Brain microvascular endothelial cell (primary cell): ENCODE measurements around the gene NUFIP1.
"Not testable (repeated sequence)": the region's sequence is repeated elsewhere in the genome, so short reads cannot be mapped to it uniquely, and the experiment has no call there.

Source experiments
- DNase-seq: peaks from one replicate; pipeline ENCODE4 v3.0.0-alpha.2; 2020
- H3K27ac ChIP-seq: fragments of 250-450 bp; sonication (Bioruptor Pico); 2 replicates; pipeline ENCODE4 v1.5.1; 2020; ENCODE audit warnings: mild to moderate bottlenecking, moderate library complexity
- H3K27me3 ChIP-seq: fragments of 250-450 bp; sonication (Bioruptor Pico); replicated peaks from 2 replicates; pipeline ENCODE4 v1.5.1; 2020; ENCODE audit warnings: mild to moderate bottlenecking
- H3K36me3 ChIP-seq: fragments of 250-450 bp; sonication (Bioruptor Pico); replicated peaks from 2 replicates; pipeline ENCODE4 v1.5.1; 2020; ENCODE audit warnings: mild to moderate bottlenecking
- H3K4me3 ChIP-seq: 2 replicates; pipeline ENCODE4 v1.5.1; 2011; ENCODE audit warnings: low read depth, mild to moderate bottlenecking, control low read depth, low read length, moderate library complexity
- CTCF ChIP-seq: IDR thresholded peaks from 2 replicates; pipeline ENCODE4 v1.5.1; 2011; ENCODE audit warnings: low read depth, mild to moderate bottlenecking, moderate library complexity, low read length, control low read depth, inconsistent platforms; ENCODE audit errors: missing control alignments
- in situ Hi-C: cut with HindIII; loops from 2 replicates; pipeline ENCODE4 v1.10.0; 2017; ENCODE audit warnings: low sequenced_read_pairs, low pct_ligation_motif_present

NUFIP1 gene

GRCh38 chr13:44906230-44906629, 83.0 kb downstream of the NUFIP1 start:
- no peaks in the 10 kb centered on the region for H3K27me3 ChIP-seq
- DNase-seq: no peak
- H3K27ac ChIP-seq: no peak overlapping the region
- H3K36me3 ChIP-seq: no peaks in the 10 kb centered on the region
- H3K4me3 ChIP-seq: no peak overlapping the region
- in situ Hi-C loops: no loop called here
- TF ChIP-seq CTCF: no peak

GRCh38 chr13:44905556-44905955, 83.7 kb downstream of the NUFIP1 start:
- in situ Hi-C loops: no loop called here
- H3K4me3 ChIP-seq: no peak overlapping the region
- TF ChIP-seq CTCF: no peak

GRCh38 chr13:44904967-44905366, 84.3 kb downstream of the NUFIP1 start:
- Histone ChIP-seq H3K27ac (peak overlapping the region; percentile 65), H3K27me3 (no peaks in the 10 kb centered on the region), H3K4me3 (no peak overlapping the region), H3K36me3 (no peaks in the 10 kb centered on the region)
- DNase-seq: peak; percentile 97
- in situ Hi-C loops: no loop called here
- TF ChIP-seq CTCF: no peak

More at GRCh38 chr13:44905556-44905955, 83.7 kb downstream of the NUFIP1 start:
- Histone ChIP-seq H3K27me3 (no peaks in the 10 kb centered on the region), H3K27ac (peak overlapping the region; percentile 65), H3K36me3 (no peaks in the 10 kb centered on the region)
- DNase-seq: no peak

- TF ChIP-seq CTCF: no peak
- H3K36me3 ChIP-seq: no peaks in the 10 kb centered on the region
- in situ Hi-C loops: no loop called here
- no peak overlapping the region for H3K4me3 ChIP-seq
- no peak overlapping the region for H3K27ac ChIP-seq
- H3K27me3 ChIP-seq: no peaks in the 10 kb centered on the region
- peak; percentile 76 for DNase-seq
Measured at GRCh38 chr13:44903574-44903985, 85.7 kb downstream of the NUFIP1 start.

- Histone ChIP-seq H3K36me3 (no peaks in the 10 kb centered on the region), H3K4me3 (no peak overlapping the region), H3K27me3 (no peaks in the 10 kb centered on the region), H3K27ac (no peak overlapping the region)
- in situ Hi-C loops: no loop called here
- no peak for DNase-seq
- no peak for TF ChIP-seq CTCF
Measured at GRCh38 chr13:44902738-44903137, 86.5 kb downstream of the NUFIP1 start.

GRCh38 chr13:44899967-44900366, 89.3 kb downstream of the NUFIP1 start:
- Histone ChIP-seq H3K27me3 (no peaks in the 10 kb centered on the region), H3K27ac (no peak overlapping the region), H3K36me3 (no peaks in the 10 kb centered on the region), H3K4me3 (no peak overlapping the region)
- no peak for DNase-seq
- in situ Hi-C loops: no loop called here
- no peak for TF ChIP-seq CTCF

GRCh38 chr13:44898308-44898707, 91.0 kb downstream of the NUFIP1 start:
- DNase-seq, H3K4me3 ChIP-seq, in situ Hi-C loops, H3K36me3 ChIP-seq, H3K27ac ChIP-seq, H3K27me3 ChIP-seq: not testable (repeated sequence)
